ENCODE data around the gene TSC2. TPM values are rescaled to one million over a fixed set of nuclear protein-coding genes. Genes with fewer than 3 reads are reported as not detected.

Gene TSC2
- total RNA-seq, 1 donor: 78.9 TPM

GRCh38 chr16:2061023-2061422 lies 13.2 kb downstream of the TSC2 start:
- Histone ChIP-seq H3K9me3 (ENCODE audit: low read depth, low read length) (no peaks in the 10 kb centered on the region), H3K27ac (ENCODE audit: low read depth, low read length) (no peak overlapping the region), H3K27me3 (ENCODE audit: insufficient read depth, low read length) (no peaks in the 10 kb centered on the region), H3K4me3 (ENCODE audit: insufficient read depth, low read length) (no peak overlapping the region), H3K4me2 (ENCODE audit: insufficient read depth, low read length) (no peak overlapping the region), H3K79me2 (ENCODE audit: insufficient read depth, low read length) (peaks cover under 1% of the 10 kb centered on the region), H3K4me1 (ENCODE audit: insufficient read depth, low read length) (no peaks in the 10 kb centered on the region), H2AFZ (ENCODE audit: low read length) (no peak overlapping the region), H4K20me1 (ENCODE audit: insufficient read depth, low read length) (peaks cover 5% of the 10 kb centered on the region), H3K36me3 (ENCODE audit: insufficient read depth, low read length) (peaks cover 37% of the 10 kb centered on the region)
- DNase-seq (ENCODE audit: insufficient read length, low spot score, missing footprints): no peak
- no peak for TF ChIP-seq CTCF (IDR thresholded peaks at IDR 0.05; ENCODE audit: extremely low read depth, low read depth, low read length)

GRCh38 chr16:2061526-2061925 lies 13.7 kb downstream of the TSC2 start:
- peaks cover 42% of the 10 kb centered on the region for H3K36me3 ChIP-seq (ENCODE audit: insufficient read depth, low read length)
- H3K4me1 ChIP-seq (ENCODE audit: insufficient read depth, low read length): no peaks in the 10 kb centered on the region
- H2AFZ ChIP-seq (ENCODE audit: low read length): no peak overlapping the region
- peaks cover 2% of the 10 kb centered on the region for H4K20me1 ChIP-seq (ENCODE audit: insufficient read depth, low read length)
- TF ChIP-seq CTCF (IDR thresholded peaks at IDR 0.05; ENCODE audit: extremely low read depth, low read depth, low read length): no peak
- no peaks in the 10 kb centered on the region for H3K79me2 ChIP-seq (ENCODE audit: insufficient read depth, low read length)
- DNase-seq (ENCODE audit: insufficient read length, low spot score, missing footprints): no peak
- no peak overlapping the region for H3K4me2 ChIP-seq (ENCODE audit: insufficient read depth, low read length)
- no peaks in the 10 kb centered on the region for H3K27me3 ChIP-seq (ENCODE audit: insufficient read depth, low read length)
- H3K27ac ChIP-seq (ENCODE audit: low read depth, low read length): no peak overlapping the region
- no peak overlapping the region for H3K4me3 ChIP-seq (ENCODE audit: insufficient read depth, low read length)
- H3K9me3 ChIP-seq (ENCODE audit: low read depth, low read length): no peaks in the 10 kb centered on the region

GRCh38 chr16:2062801-2063200 lies 15.0 kb downstream of the TSC2 start:
- Histone ChIP-seq H3K4me1 (ENCODE audit: insufficient read depth, low read length) (no peaks in the 10 kb centered on the region), H3K36me3 (ENCODE audit: insufficient read depth, low read length) (peaks cover 40% of the 10 kb centered on the region), H3K27ac (ENCODE audit: low read depth, low read length) (no peak overlapping the region), H3K9me3 (ENCODE audit: low read depth, low read length) (no peaks in the 10 kb centered on the region), H3K79me2 (ENCODE audit: insufficient read depth, low read length) (no peaks in the 10 kb centered on the region), H3K27me3 (ENCODE audit: insufficient read depth, low read length) (no peaks in the 10 kb centered on the region), H3K4me3 (ENCODE audit: insufficient read depth, low read length) (no peak overlapping the region), H2AFZ (ENCODE audit: low read length) (no peak overlapping the region), H4K20me1 (ENCODE audit: insufficient read depth, low read length) (no peaks in the 10 kb centered on the region), H3K4me2 (ENCODE audit: insufficient read depth, low read length) (no peak overlapping the region)
- no peak for DNase-seq (ENCODE audit: insufficient read length, low spot score, missing footprints)
- no peak for TF ChIP-seq CTCF (IDR thresholded peaks at IDR 0.05; ENCODE audit: extremely low read depth, low read depth, low read length)

GRCh38 chr16:2063861-2064260 lies 16.1 kb downstream of the TSC2 start:
- TF ChIP-seq CTCF (IDR thresholded peaks at IDR 0.05; ENCODE audit: extremely low read depth, low read depth, low read length): no peak
- no peaks in the 10 kb centered on the region for H3K9me3 ChIP-seq (ENCODE audit: low read depth, low read length)
- no peaks in the 10 kb centered on the region for H3K27me3 ChIP-seq (ENCODE audit: insufficient read depth, low read length)
- no peaks in the 10 kb centered on the region for H3K4me1 ChIP-seq (ENCODE audit: insufficient read depth, low read length)
- no peaks in the 10 kb centered on the region for H3K79me2 ChIP-seq (ENCODE audit: insufficient read depth, low read length)
- no peak overlapping the region for H3K4me3 ChIP-seq (ENCODE audit: insufficient read depth, low read length)
- H4K20me1 ChIP-seq (ENCODE audit: insufficient read depth, low read length): no peaks in the 10 kb centered on the region
- H3K36me3 ChIP-seq (ENCODE audit: insufficient read depth, low read length): peaks cover 41% of the 10 kb centered on the region
- H2AFZ ChIP-seq (ENCODE audit: low read length): no peak overlapping the region
- H3K27ac ChIP-seq (ENCODE audit: low read depth, low read length): no peak overlapping the region
- no peak overlapping the region for H3K4me2 ChIP-seq (ENCODE audit: insufficient read depth, low read length)
- no peak for DNase-seq (ENCODE audit: insufficient read length, low spot score, missing footprints)

All from osteoblast (primary cell).